Esophagus squamous epithelium (tissue), 4 donors: ENCODE results near the gene GLTP.

Experiments used
- POLR2A ChIP-seq, 4 donors: fragments of 450-650 bp; IDR thresholded peaks; one replicate each; pipeline ENCODE4 v1.6.1; 2017; ENCODE audit warnings: antibody characterized with exemption in 4 of 4, mild to moderate bottlenecking in 4 of 4, moderate library complexity in 3 of 4
- TF ChIP-seq, protein P1 (sequence below), 6 experiments: fragments of 450-650 bp in 4 of 6; fragments of 200-600 bp in 2 of 6; sonication (generic) in 2 of 6; IDR thresholded peaks; one replicate each; pipeline ENCODE4 v1.5.1; 2016 to 2019; ENCODE audit warnings: antibody characterized with exemption in 6 of 6, mild to moderate bottlenecking in 4 of 6, moderate library complexity in 4 of 6

DNA sequence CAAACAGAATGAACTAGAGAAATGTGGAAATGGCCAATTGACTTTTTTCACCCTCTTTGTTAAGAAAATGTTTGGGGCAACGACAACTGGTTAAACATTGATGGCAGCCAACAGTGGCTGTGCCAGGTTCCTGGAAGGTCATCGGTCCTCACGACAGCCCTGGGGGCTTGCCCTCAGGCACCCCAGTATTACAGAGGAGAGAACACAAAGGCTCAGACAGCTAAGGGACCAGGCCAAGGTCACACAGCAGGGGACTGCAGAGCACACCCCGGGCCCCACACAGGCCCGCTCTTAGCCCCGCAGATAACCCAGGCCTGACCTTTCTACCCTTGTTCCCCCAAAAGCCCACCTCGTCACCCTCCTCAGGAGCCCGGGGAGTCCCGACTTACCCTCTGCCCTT is 48.4 kb downstream of the GLTP start:
- TF ChIP-seq, protein P1, sequence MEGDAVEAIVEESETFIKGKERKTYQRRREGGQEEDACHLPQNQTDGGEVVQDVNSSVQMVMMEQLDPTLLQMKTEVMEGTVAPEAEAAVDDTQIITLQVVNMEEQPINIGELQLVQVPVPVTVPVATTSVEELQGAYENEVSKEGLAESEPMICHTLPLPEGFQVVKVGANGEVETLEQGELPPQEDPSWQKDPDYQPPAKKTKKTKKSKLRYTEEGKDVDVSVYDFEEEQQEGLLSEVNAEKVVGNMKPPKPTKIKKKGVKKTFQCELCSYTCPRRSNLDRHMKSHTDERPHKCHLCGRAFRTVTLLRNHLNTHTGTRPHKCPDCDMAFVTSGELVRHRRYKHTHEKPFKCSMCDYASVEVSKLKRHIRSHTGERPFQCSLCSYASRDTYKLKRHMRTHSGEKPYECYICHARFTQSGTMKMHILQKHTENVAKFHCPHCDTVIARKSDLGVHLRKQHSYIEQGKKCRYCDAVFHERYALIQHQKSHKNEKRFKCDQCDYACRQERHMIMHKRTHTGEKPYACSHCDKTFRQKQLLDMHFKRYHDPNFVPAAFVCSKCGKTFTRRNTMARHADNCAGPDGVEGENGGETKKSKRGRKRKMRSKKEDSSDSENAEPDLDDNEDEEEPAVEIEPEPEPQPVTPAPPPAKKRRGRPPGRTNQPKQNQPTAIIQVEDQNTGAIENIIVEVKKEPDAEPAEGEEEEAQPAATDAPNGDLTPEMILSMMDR (IDR thresholded peaks at IDR 0.05), result no peak
- TF ChIP-seq POLR2A (IDR thresholded peaks at IDR 0.05), result no peak
